Prostate gland (tissue), 2 donors: Measurements from ENCODE around the gene CAPN5.

Experiments used
- POLR2AphosphoS5 ChIP-seq: sonication (generic); formaldehyde crosslinking; IDR thresholded peaks from one replicate; pipeline ENCODE4 v1.6.1; 2017; ENCODE audit warnings: antibody characterized with exemption
- TF ChIP-seq, protein P1 (sequence below), 4 experiments: fragments of 200-600 bp in 2 of 4; fragments of 450-650 bp in 2 of 4; sonication (generic) in 2 of 4; IDR thresholded peaks; 1 replicate in 3 of 4; 2 replicates in 1 of 4; pipeline ENCODE4 v1.5.1; 2016 to 2019; ENCODE audit warnings: antibody characterized with exemption in 4 of 4, mild to moderate bottlenecking in 2 of 4, moderate library complexity in 2 of 4

DNA sequence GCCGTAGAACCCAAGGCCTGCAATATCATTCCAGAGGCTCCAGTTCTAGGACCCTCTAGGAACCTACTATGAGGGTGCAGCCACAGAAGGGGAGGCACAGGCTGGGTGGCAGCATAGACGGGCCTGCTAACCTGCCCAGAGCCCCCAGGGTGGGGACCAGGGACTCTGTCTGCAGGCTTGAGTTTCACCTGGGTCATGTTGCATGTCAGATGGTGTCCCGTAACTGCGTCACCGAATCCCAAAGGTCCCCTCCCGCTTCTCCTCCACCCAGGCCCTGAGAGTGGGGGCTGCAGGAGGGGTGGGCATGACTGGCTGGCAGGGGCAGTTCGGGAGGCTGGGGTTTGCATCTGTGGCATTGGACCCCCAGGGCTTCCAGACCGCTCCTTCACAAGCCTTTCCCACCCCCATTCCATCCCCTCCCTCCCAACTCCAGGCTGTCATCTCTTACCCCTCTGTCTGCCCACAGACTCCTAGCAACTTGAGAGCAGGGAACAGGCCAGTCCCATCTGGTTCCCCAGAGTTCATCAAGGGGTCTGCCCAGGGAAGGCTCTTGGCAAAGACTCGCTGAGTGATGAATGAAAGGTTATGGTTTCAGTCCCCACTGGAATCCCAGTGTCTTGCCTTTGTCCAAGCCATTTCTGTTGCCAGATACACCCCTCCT lies 77.6 kb downstream of the CAPN5 start:
- TF ChIP-seq, protein P1, sequence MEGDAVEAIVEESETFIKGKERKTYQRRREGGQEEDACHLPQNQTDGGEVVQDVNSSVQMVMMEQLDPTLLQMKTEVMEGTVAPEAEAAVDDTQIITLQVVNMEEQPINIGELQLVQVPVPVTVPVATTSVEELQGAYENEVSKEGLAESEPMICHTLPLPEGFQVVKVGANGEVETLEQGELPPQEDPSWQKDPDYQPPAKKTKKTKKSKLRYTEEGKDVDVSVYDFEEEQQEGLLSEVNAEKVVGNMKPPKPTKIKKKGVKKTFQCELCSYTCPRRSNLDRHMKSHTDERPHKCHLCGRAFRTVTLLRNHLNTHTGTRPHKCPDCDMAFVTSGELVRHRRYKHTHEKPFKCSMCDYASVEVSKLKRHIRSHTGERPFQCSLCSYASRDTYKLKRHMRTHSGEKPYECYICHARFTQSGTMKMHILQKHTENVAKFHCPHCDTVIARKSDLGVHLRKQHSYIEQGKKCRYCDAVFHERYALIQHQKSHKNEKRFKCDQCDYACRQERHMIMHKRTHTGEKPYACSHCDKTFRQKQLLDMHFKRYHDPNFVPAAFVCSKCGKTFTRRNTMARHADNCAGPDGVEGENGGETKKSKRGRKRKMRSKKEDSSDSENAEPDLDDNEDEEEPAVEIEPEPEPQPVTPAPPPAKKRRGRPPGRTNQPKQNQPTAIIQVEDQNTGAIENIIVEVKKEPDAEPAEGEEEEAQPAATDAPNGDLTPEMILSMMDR (IDR thresholded peaks at IDR 0.05) = no peak
- no peak for TF ChIP-seq POLR2AphosphoS5
